ENCODE data around the gene TAS1R3. TPM values are rescaled to one million over a fixed set of nuclear protein-coding genes. Genes with fewer than 3 reads are reported as not detected.

The TAS1R3 gene
- total RNA-seq, 4 donors from 2014 or later: 0.13 to 0.57 (median 0.30) TPM

GRCh38 chr1:1370771-1371300 lies 39.8 kb downstream of the TAS1R3 start:
- H3K4me1 ChIP-seq: peaks cover 23 to 43% (median 29%) of the 10 kb centered on the region in 3 donors
- H3K4me3 ChIP-seq: no peak overlapping the region
- TF ChIP-seq CTCF (IDR thresholded peaks at IDR 0.05) (no peak), POLR2A (IDR thresholded peaks at IDR 0.05) (no peak)
- peaks cover 0 to 20% (median 0%) of the 10 kb centered on the region in 3 donors for H3K36me3 ChIP-seq
- H3K27ac ChIP-seq: no peak overlapping the region
- no peaks in the 10 kb centered on the region for H3K27me3 ChIP-seq
- WGBS, 2 donors: 76% methylated on average over 3 of the region's 16 CpGs; no CpG with 5 or more reads in 1 of the 2 donors
- intact Hi-C loops (cut with DNase I): no loop called here
- no peaks in the 10 kb centered on the region for H3K9me3 ChIP-seq
- no peak for DNase-seq

- 37 to 79% methylated on average over 2 to 10 of the region's 12 CpGs for WGBS, 2 donors
- no peak for DNase-seq
- H3K4me3 ChIP-seq: no peak overlapping the region
- no peaks in the 10 kb centered on the region for H3K27me3 ChIP-seq
- no peaks in the 10 kb centered on the region for H3K9me3 ChIP-seq
- intact Hi-C loops (cut with DNase I): no loop called here
- TF ChIP-seq CTCF (IDR thresholded peaks at IDR 0.05) (no peak), POLR2A (IDR thresholded peaks at IDR 0.05) (no peak)
- no peak overlapping the region for H3K27ac ChIP-seq
- H3K4me1 ChIP-seq: peaks cover 26 to 48% (median 34%) of the 10 kb centered on the region in 3 donors
- peaks cover 0 to 20% (median 0%) of the 10 kb centered on the region in 3 donors for H3K36me3 ChIP-seq
Measured at GRCh38 chr1:1371364-1371745, 40.3 kb downstream of the TAS1R3 start.

- Histone ChIP-seq H3K27me3 (no peaks in the 10 kb centered on the region), H3K4me3 (peak overlapping the region in 1 of 4 donors; percentile 33), H3K36me3 (peaks cover 0 to 20% (median 0%) of the 10 kb centered on the region in 3 donors), H3K9me3 (no peaks in the 10 kb centered on the region), H3K27ac (peak overlapping the region in 1 of 4 donors; percentile 14), H3K4me1 (peaks cover 26 to 54% (median 38%) of the 10 kb centered on the region in 3 donors)
- 25% methylated on average over 16 of the region's 26 CpGs; no CpG with 5 or more reads in 1 of the 2 donors for WGBS, 2 donors
- TF ChIP-seq CTCF (IDR thresholded peaks at IDR 0.05) (peak; percentile 77 to 97 (median 90)), POLR2A (IDR thresholded peaks at IDR 0.05) (no peak)
- intact Hi-C loops (cut with DNase I): no loop called here
- no peak for DNase-seq
Measured at GRCh38 chr1:1371746-1372711, 40.9 kb downstream of the TAS1R3 start.

- Histone ChIP-seq H3K9me3 (no peaks in the 10 kb centered on the region), H3K4me1 (peaks cover 26 to 56% (median 38%) of the 10 kb centered on the region in 3 donors), H3K27ac (no peak overlapping the region), H3K36me3 (peaks cover 0 to 20% (median 0%) of the 10 kb centered on the region in 3 donors), H3K27me3 (no peaks in the 10 kb centered on the region), H3K4me3 (peak overlapping the region in 2 of 4 donors; percentile 85 to 96)
- WGBS, 2 donors: 61 to 79% methylated on average over 10 to 13 of the region's 26 CpGs
- TF ChIP-seq CTCF (IDR thresholded peaks at IDR 0.05) (no peak), POLR2A (IDR thresholded peaks at IDR 0.05) (no peak)
- no peak for DNase-seq
- intact Hi-C loops (cut with DNase I): no loop called here
Measured at GRCh38 chr1:1373051-1373814, 42.2 kb downstream of the TAS1R3 start.
